Pancreas (tissue), 10 donors: ENCODE measurements around the gene KRT4. TPM values are rescaled to one million over a fixed set of nuclear protein-coding genes. Genes with fewer than 3 reads are reported as not detected.

Experiments
- ATAC-seq, 4 donors: fragments of 200-7000 bp; cut with Tn5 transposase; one replicate each; pipeline versions ENCODE4 v1.8.0 to v1.9.1; 2020; ENCODE audit warnings: mild to moderate bottlenecking in 4 of 4, moderate library complexity in 4 of 4
- DNase-seq, 6 donors: peaks; one replicate each; pipeline ENCODE4 v3.0.0-alpha.2; 2020
- FAIRE-seq: peaks from 2 replicates; lab custom pipeline; 2012; peaks lifted over from hg19 to GRCh38; lab: Jason Lieb, UNC
- H3K27ac ChIP-seq, 4 donors: fragments of 200-600 bp; sonication (generic); 1 replicate in 3 of 4; 2 replicates in 1 of 4; pipeline versions ENCODE4 v1.5.0 to v1.8.0; 2020
- H3K27me3 ChIP-seq, 4 donors: fragments of 200-600 bp; one replicate each; pipeline ENCODE4 v1.8.0; 2021
- H3K36me3 ChIP-seq, 3 donors: fragments of 200-600 bp; sonication (generic) in 1 of 3; one replicate each; pipeline versions ENCODE4 v1.5.0 to v1.8.0; 2020 to 2021
- H3K4me1 ChIP-seq, 3 donors: fragments of 200-600 bp; one replicate each; pipeline ENCODE4 v1.8.0; 2021
- H3K4me3 ChIP-seq, 4 donors: fragments of 200-600 bp; sonication (generic) in 2 of 4; one replicate each; pipeline versions ENCODE4 v1.5.0 to v1.8.0; 2020 to 2021
- H3K9me3 ChIP-seq, 4 donors: fragments of 200-600 bp; one replicate each; pipeline ENCODE4 v1.8.0; 2021
- WGBS, 2 donors: extraction: QIAGEN DNeasy Blood & Tissue Kit; methylation state at CpG; one replicate each; pipeline ENCODE4 v1.1.7; 2013; 5-methylcytosine and 5-hydroxymethylcytosine counted together
- intact Hi-C, 3 donors: fragments of 100-400 bp; cut with DNase I; formaldehyde crosslinking; loops; one replicate each; pipeline versions ENCODE4 v1.11.1 to v1.14.2; 2022
- polyA plus RNA-seq, 2 donors: library from polyadenylated mRNA; stranded (reverse); fragments of 200-250 nt; gene quantifications; one replicate each; pipeline ENCODE4 v1.2.3, GENCODE V29; 2013
- total RNA-seq, 6 donors: library from RNA; stranded (reverse); fragmentation: NEBNext Ultra II Directional in 4 of 6; extraction: Animal tissue kit (Norgen Biotek cat#: 25700) in 4 of 6; gene quantifications; one replicate each; pipeline versions ENCODE4 v1.2.1 to v1.2.4, GENCODE V29; 2021 to 2023
- TF ChIP-seq, protein P1 (sequence below), 4 donors: fragments of 200-600 bp; sonication (generic) in 3 of 4; IDR thresholded peaks; one replicate each; pipeline versions ENCODE4 v1.5.0 to v1.8.0; 2021; ENCODE audit warnings: antibody characterized with exemption in 4 of 4
- donor health status: healthy with polysubstance abuse.
- donor health status: DM: no; HTN: no; CAD: no; lungs with moderate emphysema.
- donor health status: DM: no; HTN: no; CAD: no.
- donor health status: control.
- donor health status: control.
- donor health status: Bipolar disorder and iron deficiency.
- donor health status: DM: yes; HTN: yes; CAD: no.
- donor health status: DM: no; HTN: no; CAD: no.
- donor health status: DM: no; HTN: no; CAD: no.
- donor health status: DM: yes; HTN: yes; CAD: no.

Gene KRT4
- total and polyA plus RNA-seq, 8 donors: 0.09 to 1.9 (median 0.26) TPM; not detected in 1

DNA sequence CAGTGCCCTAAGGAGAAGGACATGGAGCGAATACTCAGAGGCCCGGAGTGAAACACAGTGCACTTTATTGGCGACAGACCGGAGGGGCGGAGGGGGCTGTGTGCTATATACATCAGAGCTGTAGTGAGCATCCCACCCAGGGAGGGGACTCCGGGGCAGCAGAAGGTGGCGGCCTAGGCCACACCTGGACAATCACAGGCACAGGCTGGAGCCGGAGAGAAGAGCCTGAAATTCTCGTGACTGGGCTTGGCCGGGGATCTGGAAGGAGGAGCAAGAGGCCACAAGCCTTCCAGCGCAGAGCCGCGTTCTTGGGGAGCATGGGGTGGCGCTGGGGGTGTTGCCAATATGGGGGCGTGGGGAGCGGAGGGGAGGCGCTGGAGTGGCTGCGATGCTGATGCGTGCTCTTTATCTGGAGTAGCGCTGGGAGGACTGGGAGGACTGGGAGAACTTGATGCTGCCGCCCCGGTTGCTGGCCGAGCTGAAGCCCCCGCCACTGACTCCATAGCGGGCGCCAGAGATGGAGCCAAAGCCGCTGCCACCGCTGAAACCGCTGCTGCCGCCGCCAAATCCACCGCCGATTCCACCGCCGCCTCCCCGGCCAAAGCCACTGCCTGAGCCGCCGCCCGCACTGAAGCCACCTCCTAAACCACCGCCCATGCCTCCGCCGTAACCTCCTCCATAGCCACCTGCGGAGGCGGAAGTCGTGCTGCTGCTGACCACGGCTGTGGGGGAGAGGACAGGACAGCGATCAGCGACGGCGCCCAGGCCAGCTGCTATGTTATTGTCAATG, 24.1 kb downstream of the KRT4 start:
- Histone ChIP-seq H3K27ac (no peak overlapping the region), H3K9me3 (no peaks in the 10 kb centered on the region), H3K4me3 (no peak overlapping the region), H3K27me3 (no peaks in the 10 kb centered on the region), H3K4me1 (no peaks in the 10 kb centered on the region), H3K36me3 (no peaks in the 10 kb centered on the region)
- FAIRE-seq (no peak), ATAC-seq (peak in 3 of 4 donors; percentile 44 to 78 (median 66)), DNase-seq (peak in 1 of 6 donors; percentile 61)
- intact Hi-C loops: no loop called here
- TF ChIP-seq, protein P1, sequence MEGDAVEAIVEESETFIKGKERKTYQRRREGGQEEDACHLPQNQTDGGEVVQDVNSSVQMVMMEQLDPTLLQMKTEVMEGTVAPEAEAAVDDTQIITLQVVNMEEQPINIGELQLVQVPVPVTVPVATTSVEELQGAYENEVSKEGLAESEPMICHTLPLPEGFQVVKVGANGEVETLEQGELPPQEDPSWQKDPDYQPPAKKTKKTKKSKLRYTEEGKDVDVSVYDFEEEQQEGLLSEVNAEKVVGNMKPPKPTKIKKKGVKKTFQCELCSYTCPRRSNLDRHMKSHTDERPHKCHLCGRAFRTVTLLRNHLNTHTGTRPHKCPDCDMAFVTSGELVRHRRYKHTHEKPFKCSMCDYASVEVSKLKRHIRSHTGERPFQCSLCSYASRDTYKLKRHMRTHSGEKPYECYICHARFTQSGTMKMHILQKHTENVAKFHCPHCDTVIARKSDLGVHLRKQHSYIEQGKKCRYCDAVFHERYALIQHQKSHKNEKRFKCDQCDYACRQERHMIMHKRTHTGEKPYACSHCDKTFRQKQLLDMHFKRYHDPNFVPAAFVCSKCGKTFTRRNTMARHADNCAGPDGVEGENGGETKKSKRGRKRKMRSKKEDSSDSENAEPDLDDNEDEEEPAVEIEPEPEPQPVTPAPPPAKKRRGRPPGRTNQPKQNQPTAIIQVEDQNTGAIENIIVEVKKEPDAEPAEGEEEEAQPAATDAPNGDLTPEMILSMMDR (IDR thresholded peaks at IDR 0.05): no peak
- 28 to 32% methylated on average over 48 to 50 of the region's 50 CpGs for WGBS, 2 donors

DNA sequence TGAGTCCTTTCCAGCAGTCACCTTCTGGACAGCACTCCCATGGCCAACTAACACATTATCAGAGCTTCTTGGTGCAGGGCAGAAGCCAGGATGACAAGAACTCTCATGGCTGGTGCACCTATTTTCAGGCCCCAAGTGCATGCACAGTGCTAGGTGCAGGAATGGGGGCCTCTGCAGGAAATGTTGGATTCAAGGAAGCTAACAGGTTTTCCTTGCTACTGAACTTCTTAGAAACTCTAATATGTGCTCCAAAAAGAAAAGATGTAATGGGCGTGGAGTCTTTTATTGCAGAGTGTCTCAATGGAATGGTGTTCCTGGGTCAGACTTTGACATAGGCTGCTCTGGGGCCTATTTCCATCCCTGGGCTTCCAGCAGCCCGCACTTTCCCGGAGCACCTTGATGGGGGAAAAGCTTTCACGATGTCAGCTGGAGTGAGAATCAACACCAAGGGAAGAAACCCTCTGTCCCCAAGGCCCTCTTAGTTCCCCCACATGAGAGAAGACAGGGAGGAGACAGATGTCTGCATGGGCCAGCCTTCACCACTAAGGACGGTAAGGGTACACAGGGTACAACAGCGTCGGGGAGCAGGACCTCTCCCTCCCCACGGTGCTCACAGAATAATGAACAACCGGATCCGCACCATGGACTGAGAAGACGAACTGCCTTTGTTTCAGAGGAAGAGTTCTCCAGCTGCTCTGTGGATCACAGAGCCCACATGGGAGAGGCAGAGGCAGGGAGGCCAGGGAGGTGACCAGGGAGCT, 24.9 kb downstream of the KRT4 start:
- Histone ChIP-seq H3K27ac (no peak overlapping the region), H3K27me3 (no peaks in the 10 kb centered on the region), H3K4me1 (no peaks in the 10 kb centered on the region), H3K4me3 (no peak overlapping the region), H3K36me3 (no peaks in the 10 kb centered on the region), H3K9me3 (no peaks in the 10 kb centered on the region)
- intact Hi-C loops: no loop called here
- DNase-seq (no peak), FAIRE-seq (no peak), ATAC-seq (no peak)
- TF ChIP-seq, protein P1 (IDR thresholded peaks at IDR 0.05): no peak
- WGBS, 2 donors: 90 to 91% methylated on average over 11 of the region's 11 CpGs

DNA sequence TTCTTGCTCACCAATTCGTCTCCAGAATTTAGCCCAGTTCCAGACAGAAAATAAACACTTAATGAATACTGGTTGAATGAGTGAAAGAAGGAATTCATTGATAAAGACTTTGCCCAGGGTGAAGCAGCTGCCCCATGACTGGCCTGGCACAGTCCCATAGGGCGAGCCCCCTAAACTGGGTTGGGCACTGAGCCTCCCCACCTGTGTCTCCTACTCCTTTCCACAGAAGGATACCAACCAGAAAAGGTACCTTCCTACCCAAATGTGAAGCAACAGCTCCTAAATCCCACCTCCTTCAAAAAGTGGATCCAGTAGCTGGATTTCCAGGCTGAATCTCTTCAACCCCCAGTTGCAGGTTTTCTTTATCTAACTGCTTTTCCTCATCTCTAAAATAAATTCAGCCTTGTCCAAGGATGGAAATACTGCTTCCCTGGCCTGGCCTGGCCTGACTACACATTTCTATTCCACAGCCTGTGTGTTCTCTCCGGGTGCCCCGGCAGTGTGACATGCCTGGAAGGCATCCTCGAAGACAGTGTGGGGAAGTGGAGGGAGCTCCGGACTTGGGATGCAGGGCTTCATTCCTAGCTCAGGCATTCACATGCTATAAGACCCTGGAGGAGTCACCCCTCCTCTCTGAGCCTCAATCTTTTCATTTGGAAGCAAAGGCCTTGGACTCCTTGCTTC, 25.6 kb downstream of the KRT4 start:
- H3K27me3 ChIP-seq: no peaks in the 10 kb centered on the region
- H3K4me1 ChIP-seq: no peaks in the 10 kb centered on the region
- intact Hi-C loops: no loop called here
- no peak for DNase-seq
- H3K36me3 ChIP-seq: no peaks in the 10 kb centered on the region
- TF ChIP-seq, protein P1 (IDR thresholded peaks at IDR 0.05): no peak
- 79 to 80% methylated on average over 6 of the region's 6 CpGs for WGBS, 2 donors
- FAIRE-seq: no peak
- H3K4me3 ChIP-seq: no peak overlapping the region
- no peak for ATAC-seq
- H3K27ac ChIP-seq: no peak overlapping the region
- H3K9me3 ChIP-seq: no peaks in the 10 kb centered on the region

DNA sequence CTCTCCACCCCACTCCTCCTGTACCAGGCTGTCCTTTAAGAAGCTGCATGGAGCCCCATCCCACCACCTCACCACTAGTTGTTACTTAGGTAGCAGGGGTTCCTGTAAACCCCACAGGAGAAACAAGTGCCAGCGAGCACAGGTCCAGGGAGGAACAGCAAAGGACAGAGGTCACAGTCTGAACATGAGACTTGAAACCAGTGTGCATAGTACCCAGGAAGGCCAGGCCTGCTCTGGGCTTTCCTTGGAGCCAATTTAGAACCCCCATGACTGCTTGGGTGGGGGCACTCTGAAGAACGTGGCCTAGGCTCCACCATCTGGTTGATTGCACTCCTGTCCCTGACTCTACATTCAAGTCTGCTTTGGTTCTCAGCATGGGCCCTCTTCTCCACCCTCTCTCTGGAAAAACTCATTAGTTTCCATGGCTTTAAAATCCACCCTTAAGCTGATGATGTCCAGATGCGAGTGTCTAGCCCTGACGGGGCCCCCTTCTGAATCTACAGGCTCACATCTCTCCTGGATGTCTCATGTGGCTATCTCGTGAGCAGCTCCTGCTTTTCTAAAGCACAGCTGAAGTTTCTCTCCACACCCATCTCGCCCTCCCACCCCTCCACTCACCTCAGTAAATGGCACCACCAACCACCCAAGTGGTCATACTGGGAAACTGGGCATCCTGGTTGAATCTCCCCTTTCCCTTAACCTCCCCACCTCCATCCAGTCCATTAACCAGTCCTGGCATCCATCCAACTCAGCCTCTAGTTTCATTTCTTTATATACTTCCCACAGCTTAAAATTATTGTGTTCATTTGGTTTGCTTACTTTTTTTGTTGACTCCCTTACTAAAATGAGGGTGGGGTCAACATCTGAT, 26.4 kb downstream of the KRT4 start:
- H3K36me3 ChIP-seq: no peaks in the 10 kb centered on the region
- intact Hi-C loops: no loop called here
- H3K27me3 ChIP-seq: no peaks in the 10 kb centered on the region
- no peak for ATAC-seq
- TF ChIP-seq, protein P1 (IDR thresholded peaks at IDR 0.05): no peak
- no peak overlapping the region for H3K4me3 ChIP-seq
- WGBS, 2 donors: 67 to 75% methylated on average over 6 of the region's 6 CpGs
- H3K4me1 ChIP-seq: no peaks in the 10 kb centered on the region
- no peak for DNase-seq
- H3K9me3 ChIP-seq: no peaks in the 10 kb centered on the region
- H3K27ac ChIP-seq: no peak overlapping the region
- no peak for FAIRE-seq
